Bronchus fibroblast of lung (primary cell): Measurements from ENCODE around the gene PVALB. TPM values are rescaled to one million over a fixed set of nuclear protein-coding genes. Genes with fewer than 3 reads are reported as not detected.

ENCODE experiments used
- total RNA-seq: library from RNA; depleted of rRNA; stranded (reverse); fragments of >200 nt; gene quantifications from 2 replicates; pipeline ENCODE4 v1.2.3, GENCODE V29; 2015

Gene PVALB, protein sequence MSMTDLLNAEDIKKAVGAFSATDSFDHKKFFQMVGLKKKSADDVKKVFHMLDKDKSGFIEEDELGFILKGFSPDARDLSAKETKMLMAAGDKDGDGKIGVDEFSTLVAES
- not detected in 2 replicates for total RNA-seq

DNA sequence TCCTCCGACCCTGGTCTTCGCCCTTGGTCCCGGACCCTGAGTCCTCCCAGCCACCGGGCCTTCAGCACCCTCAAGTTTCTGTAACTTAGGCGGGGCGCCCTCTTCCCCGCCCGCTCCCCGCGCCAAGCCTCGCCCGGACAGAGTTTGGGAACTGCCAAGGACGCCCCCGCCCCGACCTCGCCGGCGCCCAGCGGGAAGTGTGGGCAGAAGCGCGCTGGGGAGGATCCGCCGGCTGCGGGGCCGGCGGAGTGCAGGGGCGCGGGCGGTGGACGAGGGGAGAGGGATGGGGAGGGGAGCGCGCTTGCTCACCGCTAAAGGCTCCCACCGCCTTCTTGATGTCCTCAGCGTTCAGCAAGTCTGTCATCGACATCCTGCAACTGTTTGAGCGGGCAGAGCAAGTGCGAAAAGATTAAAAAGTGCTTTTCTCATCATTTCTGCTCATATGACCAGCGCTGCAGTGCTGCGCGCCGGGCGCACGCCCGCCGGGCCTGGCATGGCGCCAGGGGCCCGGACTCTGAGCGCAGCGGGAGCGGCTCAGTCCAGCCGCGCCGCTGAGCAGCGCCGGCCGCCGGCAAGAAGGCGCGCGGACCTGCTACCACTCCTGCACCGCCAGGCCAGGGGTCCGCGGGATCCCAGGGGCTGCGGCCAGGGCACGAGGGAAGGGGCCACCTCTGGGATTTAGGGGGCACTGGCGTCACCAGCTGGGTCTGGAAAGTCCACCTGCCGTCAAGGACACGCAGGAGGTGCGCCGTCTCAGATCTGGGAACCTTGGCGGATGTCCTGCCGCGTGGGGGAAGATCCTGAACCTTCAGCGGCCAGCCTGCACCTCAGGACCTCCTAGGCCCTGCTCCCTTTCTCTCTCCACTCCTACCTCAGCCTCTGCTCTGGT is at the start of gene PVALB:
TSS of gene PVALB (minus strand) at position 400 of the 889 bp plus-strand sequence. CDS start at position 370, 30 bp downstream.

DNA sequence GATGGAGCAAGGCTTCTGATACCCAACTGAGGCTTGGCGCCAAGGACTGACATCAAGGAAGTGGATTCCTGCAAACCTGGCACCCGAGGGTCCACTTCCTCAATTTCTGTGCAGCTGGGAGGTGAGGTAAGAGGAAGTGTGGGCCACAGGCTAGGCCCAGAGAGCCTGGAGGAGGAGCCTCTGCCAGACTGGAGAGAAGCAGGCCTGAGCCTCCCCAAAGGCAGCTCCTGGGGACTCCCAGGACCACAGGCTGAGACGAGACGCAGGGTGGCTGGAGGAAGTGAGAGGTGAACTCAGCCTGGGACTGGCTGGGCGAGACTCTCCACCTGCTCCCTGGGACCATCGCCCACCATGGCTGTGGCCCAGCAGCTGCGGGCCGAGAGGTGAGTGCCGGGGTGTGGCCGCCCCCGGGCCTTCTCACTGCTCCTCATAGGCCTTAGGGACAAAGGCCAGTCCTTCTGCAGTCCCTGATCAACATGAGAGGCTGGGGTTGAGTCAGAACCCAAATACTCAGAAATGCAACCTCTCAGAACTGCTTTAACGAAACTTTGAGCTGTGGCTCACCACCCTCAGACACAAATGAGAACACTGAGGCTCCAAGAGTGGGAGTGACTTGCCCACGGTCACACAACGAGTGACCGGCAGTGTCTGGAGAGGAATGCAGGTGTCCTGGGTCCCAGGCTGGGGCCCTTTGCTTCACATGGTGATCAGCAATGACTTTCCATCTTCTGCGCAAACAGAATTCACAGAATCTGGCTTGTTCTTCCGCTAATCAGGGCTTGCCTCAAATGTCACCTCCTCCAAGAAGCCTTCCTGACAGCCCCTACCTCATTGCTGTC is 44.2 kb upstream of the PVALB start, which contains the start of gene NCF4:
TSS of gene NCF4 (plus strand) at position 186 of the 839 bp plus-strand sequence. CDS start at position 352, 166 bp downstream.

DNA sequence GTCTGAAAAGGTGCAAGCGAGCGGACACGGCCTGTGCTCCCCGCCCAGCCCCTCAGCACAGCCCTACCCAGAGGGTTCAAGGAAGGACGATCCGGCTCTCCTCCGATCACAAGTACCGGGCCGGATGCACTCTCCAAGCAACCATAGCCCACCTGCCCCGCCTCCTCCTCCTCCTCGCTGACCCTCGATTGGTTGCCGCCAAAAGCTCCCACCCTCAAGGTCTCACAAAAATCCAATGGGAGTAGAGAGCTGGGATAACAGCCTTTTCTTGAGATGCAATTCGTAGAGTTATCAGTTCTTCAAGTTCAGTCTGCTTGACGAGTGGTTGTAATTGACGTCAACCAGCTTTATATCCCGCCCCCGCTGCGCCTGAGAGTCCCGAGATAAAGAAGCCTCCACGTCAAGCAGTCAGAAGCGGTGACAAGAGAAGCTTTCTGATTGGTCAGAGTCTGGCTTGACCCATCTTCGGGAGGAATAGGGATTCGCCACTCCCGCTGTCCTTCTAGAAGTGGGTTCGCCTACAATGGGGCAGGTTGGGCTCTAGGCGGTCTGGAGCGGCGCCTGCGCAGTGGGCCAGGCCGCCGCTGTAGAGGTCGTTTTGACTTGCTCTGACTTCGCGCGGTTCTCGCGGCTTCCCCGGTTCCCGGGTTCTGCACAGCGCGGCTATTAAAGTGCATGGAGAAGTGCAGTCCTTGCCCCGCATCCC is 40.7 kb downstream of the PVALB start, which contains the start of gene IFT27:
TSS of gene IFT27 (minus strand) at position 156 of the 706 bp plus-strand sequence. CDS start 412 bp downstream, outside the sequence.

Other genes with a start within 250 kb of the PVALB start
- not detected in 2 replicates for gene CACNG2, start 113.3 kb downstream of the PVALB start, total RNA-seq
- 21.9 and 24.0 TPM in 2 replicates for gene IFT27, start 40.9 kb downstream of the PVALB start, total RNA-seq
- not detected in 2 replicates for gene NCF4, start 44.0 kb upstream of the PVALB start, total RNA-seq
- gene CSF2RB, start 96.6 kb upstream of the PVALB start, total RNA-seq, result not detected in 2 replicates
- gene TST, start 202.4 kb upstream of the PVALB start, total RNA-seq, result 42.5 and 44.3 TPM in 2 replicates
- gene MPST, start 202.7 kb upstream of the PVALB start, total RNA-seq, result 141 and 148 TPM in 2 replicates
- 29.8 and 30.5 TPM in 2 replicates for gene KCTD17, start 234.7 kb upstream of the PVALB start, total RNA-seq